NCI-H1048 (cell line): ENCODE data around the gene SKA2.
"Not testable (repeated sequence)": the region's sequence is repeated elsewhere in the genome, so short reads cannot be mapped to it uniquely, and the experiment has no call there.

Experiments
- DNase-seq: peaks from one replicate; lab custom pipeline; 2025; lab: John Stamatoyannopoulos, UW

Gene SKA2

GRCh38 chr17:59154721-59155438, at the start of gene SKA2:
Gene SKA2 (minus strand): TSS chr17:59155186. CDS start chr17:59155163, 23 bp downstream.
- peak; percentile 100 for DNase-seq

- DNase-seq: no peak
Observed at GRCh38 chr17:59202320-59202719, 47.3 kb upstream of the SKA2 start.

- DNase-seq: no peak
Observed at GRCh38 chr17:59199398-59199797, 44.4 kb upstream of the SKA2 start.

GRCh38 chr17:59193336-59193862, 38.4 kb upstream of the SKA2 start:
- DNase-seq: no peak

- no peak for DNase-seq
Observed at GRCh38 chr17:59190806-59191205, 35.8 kb upstream of the SKA2 start.

GRCh38 chr17:59186850-59187249, 31.9 kb upstream of the SKA2 start:
- DNase-seq: no peak

GRCh38 chr17:59185997-59186396, 31.0 kb upstream of the SKA2 start:
- no peak for DNase-seq

- no peak for DNase-seq
Observed at GRCh38 chr17:59181481-59181880, 26.5 kb upstream of the SKA2 start.

- no peak for DNase-seq
Observed at GRCh38 chr17:59180626-59181025, 25.6 kb upstream of the SKA2 start.

GRCh38 chr17:59179601-59180000, 24.6 kb upstream of the SKA2 start:
- not testable (repeated sequence) for DNase-seq

GRCh38 chr17:59178266-59178985, 23.4 kb upstream of the SKA2 start:
- DNase-seq: no peak

- DNase-seq: no peak
Observed at GRCh38 chr17:59175076-59175475, 20.1 kb upstream of the SKA2 start.

GRCh38 chr17:59174671-59175070, 19.7 kb upstream of the SKA2 start:
- DNase-seq: no peak

GRCh38 chr17:59172436-59173004, 17.5 kb upstream of the SKA2 start:
- DNase-seq: no peak

GRCh38 chr17:59167571-59168001, 12.6 kb upstream of the SKA2 start:
- DNase-seq: no peak

- peak; percentile 20 for DNase-seq
Observed at GRCh38 chr17:59165933-59166342, 11.0 kb upstream of the SKA2 start.

GRCh38 chr17:59161477-59161876, 6.5 kb upstream of the SKA2 start:
- no peak for DNase-seq

GRCh38 chr17:59160157-59161025, 5.4 kb upstream of the SKA2 start:
- DNase-seq: no peak

- DNase-seq: peak; percentile 100
Observed at GRCh38 chr17:59155439-59156177, 622 bp upstream of the SKA2 start, which contains the start of gene PRR11. Gene PRR11 (plus strand): TSS chr17:59155746. CDS start chr17:59169753, 14,007 bp downstream.

- no peak for DNase-seq
Observed at GRCh38 chr17:59154292-59154720, 680 bp downstream of the SKA2 start.

- no peak for DNase-seq
Observed at GRCh38 chr17:59152925-59153324, 2.1 kb downstream of the SKA2 start.
